CD4-positive, alpha-beta memory T cell (primary cell): ENCODE measurements around the gene DNER. TPM values are rescaled to one million over a fixed set of nuclear protein-coding genes. Genes with fewer than 3 reads are reported as not detected.

Experiments used
- CTCF ChIA-PET: fragments of 350-600 bp; sonication (Branson Sonifier 250); formaldehyde crosslinking; loops from one replicate; lab custom pipeline; 2021; ENCODE audit warnings: inconsistent platforms; ENCODE audit not compliant: partially characterized antibody; lab: Charles Lee
- POLR2A ChIA-PET: fragments of 350-600 bp; sonication (Branson Sonifier 250); formaldehyde crosslinking; loops from one replicate; lab custom pipeline; 2021; ENCODE audit not compliant: partially characterized antibody; lab: Charles Lee
- DNase-seq, 5 donors: peaks; one replicate each; pipeline versions ENCODE4 v3.0.0 to v3.0.0-alpha.2; 2020 to 2022; ENCODE audit warnings: mixed read lengths in 1 of 5
- H3K27ac ChIP-seq: one replicate; pipeline ENCODE4 v1.7.0; 2013; ENCODE audit warnings: low read depth, low read length
- H3K27me3 ChIP-seq: 2 replicates; pipeline ENCODE4 v1.7.0; 2013; ENCODE audit warnings: mild to moderate bottlenecking, low read length, moderate library complexity; ENCODE audit not compliant: insufficient read depth
- H3K36me3 ChIP-seq: 2 replicates; pipeline ENCODE4 v1.7.0; 2013; ENCODE audit warnings: mild to moderate bottlenecking, low read length, moderate library complexity; ENCODE audit not compliant: insufficient read depth
- H3K4me1 ChIP-seq: 2 replicates; pipeline ENCODE4 v1.7.0; 2013; ENCODE audit warnings: mild to moderate bottlenecking, low read length, moderate library complexity; ENCODE audit not compliant: insufficient read depth
- H3K4me3 ChIP-seq, 2 donors: one replicate each; pipeline ENCODE4 v1.7.0; 2013; ENCODE audit warnings: low read length in 2 of 2, mild to moderate bottlenecking in 1 of 2
- H3K9me3 ChIP-seq, 2 donors: one replicate each; pipeline ENCODE4 v1.7.0; 2013; ENCODE audit warnings: low read length in 2 of 2, control low read depth in 1 of 2; ENCODE audit not compliant: control insufficient read depth in 1 of 2
- H3K27ac Mint-ChIP-seq, 7 donors: one replicate each; pipeline ENCODE4 v1.8.0; 2020 to 2021; ENCODE audit warnings: mixed read lengths in 7 of 7, mild to moderate bottlenecking in 6 of 7, inconsistent platforms in 3 of 7, moderate library complexity in 3 of 7
- H3K27me3 Mint-ChIP-seq, 2 donors: one replicate each; pipeline ENCODE4 v1.8.0; 2020 to 2021; ENCODE audit warnings: mixed read lengths in 2 of 2
- H3K36me3 Mint-ChIP-seq, 2 donors: one replicate each; pipeline ENCODE4 v1.8.0; 2020 to 2021; ENCODE audit warnings: mixed read lengths in 2 of 2, inconsistent platforms in 1 of 2, mild to moderate bottlenecking in 1 of 2
- H3K4me1 Mint-ChIP-seq, 4 donors: one replicate each; pipeline ENCODE4 v1.8.0; 2020 to 2021; ENCODE audit warnings: mixed read lengths in 4 of 4, mild to moderate bottlenecking in 1 of 4
- H3K4me3 Mint-ChIP-seq, 8 donors: one replicate each; pipeline ENCODE4 v1.8.0; 2020 to 2021; ENCODE audit warnings: mixed read lengths in 8 of 8, mild to moderate bottlenecking in 7 of 8, moderate library complexity in 6 of 8, inconsistent platforms in 3 of 8
- H3K9me3 Mint-ChIP-seq, 8 donors: one replicate each; pipeline ENCODE4 v1.8.0; 2020 to 2021; ENCODE audit warnings: mixed read lengths in 8 of 8, mild to moderate bottlenecking in 5 of 8, inconsistent platforms in 3 of 8, moderate library complexity in 1 of 8
- intact Hi-C: fragments of 100-400 bp; cut with micrococcal nuclease; formaldehyde crosslinking; loops from one replicate; pipeline ENCODE4 v1.15.1; 2023
- polyA plus RNA-seq, 2 donors: library from polyadenylated mRNA; unstranded; fragments of 300-500 nt; fragmentation: Illumina TruSeq; gene quantifications; one replicate each; pipeline ENCODE4 v1.2.3, GENCODE V29; 2021
- total RNA-seq, 2 experiments: library from RNA; stranded (reverse); gene quantifications; one replicate each; pipeline ENCODE4 v1.2.3, GENCODE V29; 2021

The DNER gene
- total and polyA plus RNA-seq, 4 experiments from 2014 or later, result not detected

GRCh38 chr2:229454934-229455631 lies 259.3 kb downstream of the DNER start:
- no peaks in the 10 kb centered on the region for H3K36me3 Mint-ChIP-seq
- H3K4me1 ChIP-seq, result no peaks in the 10 kb centered on the region
- no peak overlapping the region for H3K4me3 ChIP-seq
- ChIA-PET POLR2A (no interaction called here), CTCF (no interaction called here)
- intact Hi-C loops, result no loop called here
- no peaks in the 10 kb centered on the region for H3K4me1 Mint-ChIP-seq
- no peaks in the 10 kb centered on the region for H3K9me3 ChIP-seq
- no peaks in the 10 kb centered on the region for H3K27me3 ChIP-seq
- H3K4me3 Mint-ChIP-seq, result no peak overlapping the region
- DNase-seq, result no peak
- no peaks in the 10 kb centered on the region for H3K36me3 ChIP-seq
- no peaks in the 10 kb centered on the region for H3K9me3 Mint-ChIP-seq
- H3K27ac ChIP-seq, result no peak overlapping the region
- peaks cover 0 to 7% of the 10 kb centered on the region in 2 donors for H3K27me3 Mint-ChIP-seq
- H3K27ac Mint-ChIP-seq, result peak overlapping the region in 1 of 7 donors; percentile 34

- intact Hi-C loops, result no loop called here
- H3K4me3 Mint-ChIP-seq, result no peak overlapping the region
- CTCF ChIA-PET, result no interaction called here
- H3K9me3 ChIP-seq, result no peaks in the 10 kb centered on the region
- H3K27me3 Mint-ChIP-seq, result peaks cover 0 to 8% of the 10 kb centered on the region in 2 donors
- H3K4me1 ChIP-seq, result no peaks in the 10 kb centered on the region
- no peaks in the 10 kb centered on the region for H3K36me3 Mint-ChIP-seq
- no peaks in the 10 kb centered on the region for H3K4me1 Mint-ChIP-seq
- no peaks in the 10 kb centered on the region for H3K36me3 ChIP-seq
- no peak for DNase-seq
- POLR2A ChIA-PET, result no interaction called here
- no peak overlapping the region for H3K27ac ChIP-seq
- H3K27me3 ChIP-seq, result no peaks in the 10 kb centered on the region
- H3K4me3 ChIP-seq, result no peak overlapping the region
- no peaks in the 10 kb centered on the region for H3K9me3 Mint-ChIP-seq
- H3K27ac Mint-ChIP-seq, result no peak overlapping the region
Observed at GRCh38 chr2:229453230-229453629, 261.1 kb downstream of the DNER start.

- Mint-ChIP-seq H3K27me3 (peaks cover 0 to 8% of the 10 kb centered on the region in 2 donors), H3K27ac (no peak overlapping the region), H3K4me1 (no peaks in the 10 kb centered on the region), H3K36me3 (no peaks in the 10 kb centered on the region), H3K9me3 (no peaks in the 10 kb centered on the region), H3K4me3 (no peak overlapping the region)
- Histone ChIP-seq H3K27ac (no peak overlapping the region), H3K4me1 (no peaks in the 10 kb centered on the region), H3K27me3 (no peaks in the 10 kb centered on the region), H3K4me3 (no peak overlapping the region), H3K9me3 (no peaks in the 10 kb centered on the region), H3K36me3 (no peaks in the 10 kb centered on the region)
- intact Hi-C loops, result no loop called here
- POLR2A ChIA-PET, result no interaction called here
- DNase-seq, result no peak
- CTCF ChIA-PET, result no interaction called here
Observed at GRCh38 chr2:229451852-229452251, 262.5 kb downstream of the DNER start.

- Mint-ChIP-seq H3K27me3 (peaks cover 2 to 9% of the 10 kb centered on the region in 2 donors), H3K36me3 (no peaks in the 10 kb centered on the region), H3K4me3 (no peak overlapping the region), H3K27ac (no peak overlapping the region), H3K9me3 (peaks cover 0 to 2% (median 0%) of the 10 kb centered on the region in 8 donors), H3K4me1 (no peaks in the 10 kb centered on the region)
- Histone ChIP-seq H3K4me1 (no peaks in the 10 kb centered on the region), H3K27ac (no peak overlapping the region), H3K4me3 (no peak overlapping the region), H3K9me3 (no peaks in the 10 kb centered on the region), H3K27me3 (no peaks in the 10 kb centered on the region), H3K36me3 (no peaks in the 10 kb centered on the region)
- ChIA-PET CTCF (no interaction called here), POLR2A (no interaction called here)
- intact Hi-C loops, result no loop called here
- DNase-seq, result no peak
Observed at GRCh38 chr2:229447227-229447626, 267.1 kb downstream of the DNER start.

- no peak overlapping the region for H3K4me3 Mint-ChIP-seq
Observed at GRCh38 chr2:229446350-229446749, 268.0 kb downstream of the DNER start.

GRCh38 chr2:229445501-229446211 lies 268.7 kb downstream of the DNER start:
- Histone ChIP-seq H3K27me3 (no peaks in the 10 kb centered on the region), H3K4me3 (no peak overlapping the region), H3K4me1 (no peaks in the 10 kb centered on the region), H3K9me3 (no peaks in the 10 kb centered on the region), H3K36me3 (no peaks in the 10 kb centered on the region), H3K27ac (no peak overlapping the region)
- Mint-ChIP-seq H3K4me3 (no peak overlapping the region), H3K9me3 (peaks cover 0 to 2% (median 0%) of the 10 kb centered on the region in 8 donors), H3K27ac (no peak overlapping the region), H3K36me3 (no peaks in the 10 kb centered on the region), H3K4me1 (no peaks in the 10 kb centered on the region), H3K27me3 (peaks cover 9 to 14% of the 10 kb centered on the region in 2 donors)
- no peak for DNase-seq
- intact Hi-C loops, result no loop called here
- CTCF ChIA-PET, result no interaction called here
- POLR2A ChIA-PET, result no interaction called here

More at GRCh38 chr2:229446350-229446749, 268.0 kb downstream of the DNER start:
- H3K27me3 ChIP-seq, result no peaks in the 10 kb centered on the region
- H3K27ac ChIP-seq, result no peak overlapping the region
- DNase-seq, result no peak
- intact Hi-C loops, result no loop called here
- peaks cover 3 to 14% of the 10 kb centered on the region in 2 donors for H3K27me3 Mint-ChIP-seq
- no peaks in the 10 kb centered on the region for H3K4me1 Mint-ChIP-seq
- H3K9me3 Mint-ChIP-seq, result peaks cover 0 to 2% (median 0%) of the 10 kb centered on the region in 8 donors
- H3K4me1 ChIP-seq, result no peaks in the 10 kb centered on the region
- ChIA-PET POLR2A (no interaction called here), CTCF (no interaction called here)
- no peaks in the 10 kb centered on the region for H3K9me3 ChIP-seq
- H3K36me3 ChIP-seq, result no peaks in the 10 kb centered on the region
- H3K27ac Mint-ChIP-seq, result no peak overlapping the region
- no peak overlapping the region for H3K4me3 ChIP-seq
- H3K36me3 Mint-ChIP-seq, result no peaks in the 10 kb centered on the region

GRCh38 chr2:229445019-229445418 lies 269.3 kb downstream of the DNER start:
- ChIA-PET POLR2A (no interaction called here), CTCF (no interaction called here)
- H3K27me3 Mint-ChIP-seq, result peaks cover 9 to 13% of the 10 kb centered on the region in 2 donors

More at GRCh38 chr2:229445019-229445418, 269.3 kb downstream of the DNER start:
- no peaks in the 10 kb centered on the region for H3K36me3 ChIP-seq
- H3K9me3 ChIP-seq, result no peaks in the 10 kb centered on the region
- H3K4me1 Mint-ChIP-seq, result no peaks in the 10 kb centered on the region
- intact Hi-C loops, result no loop called here
- no peaks in the 10 kb centered on the region for H3K36me3 Mint-ChIP-seq
- no peaks in the 10 kb centered on the region for H3K27me3 ChIP-seq
- H3K4me3 Mint-ChIP-seq, result no peak overlapping the region
- no peaks in the 10 kb centered on the region for H3K4me1 ChIP-seq
- H3K9me3 Mint-ChIP-seq, result peaks cover 0 to 2% (median 0%) of the 10 kb centered on the region in 8 donors
- H3K27ac ChIP-seq, result no peak overlapping the region
- no peak overlapping the region for H3K27ac Mint-ChIP-seq
- DNase-seq, result no peak
- H3K4me3 ChIP-seq, result no peak overlapping the region
